Measurements from ENCODE around the gene RAB5IF. TPM values are rescaled to one million over a fixed set of nuclear protein-coding genes. Genes with fewer than 3 reads are reported as not detected.

The RAB5IF gene
- total and polyA plus RNA-seq, 2 of the 13 experiments (the other 11 are each of a cell fraction or from before 2014, with no cell fraction given): 261 to 305 TPM

DNA sequence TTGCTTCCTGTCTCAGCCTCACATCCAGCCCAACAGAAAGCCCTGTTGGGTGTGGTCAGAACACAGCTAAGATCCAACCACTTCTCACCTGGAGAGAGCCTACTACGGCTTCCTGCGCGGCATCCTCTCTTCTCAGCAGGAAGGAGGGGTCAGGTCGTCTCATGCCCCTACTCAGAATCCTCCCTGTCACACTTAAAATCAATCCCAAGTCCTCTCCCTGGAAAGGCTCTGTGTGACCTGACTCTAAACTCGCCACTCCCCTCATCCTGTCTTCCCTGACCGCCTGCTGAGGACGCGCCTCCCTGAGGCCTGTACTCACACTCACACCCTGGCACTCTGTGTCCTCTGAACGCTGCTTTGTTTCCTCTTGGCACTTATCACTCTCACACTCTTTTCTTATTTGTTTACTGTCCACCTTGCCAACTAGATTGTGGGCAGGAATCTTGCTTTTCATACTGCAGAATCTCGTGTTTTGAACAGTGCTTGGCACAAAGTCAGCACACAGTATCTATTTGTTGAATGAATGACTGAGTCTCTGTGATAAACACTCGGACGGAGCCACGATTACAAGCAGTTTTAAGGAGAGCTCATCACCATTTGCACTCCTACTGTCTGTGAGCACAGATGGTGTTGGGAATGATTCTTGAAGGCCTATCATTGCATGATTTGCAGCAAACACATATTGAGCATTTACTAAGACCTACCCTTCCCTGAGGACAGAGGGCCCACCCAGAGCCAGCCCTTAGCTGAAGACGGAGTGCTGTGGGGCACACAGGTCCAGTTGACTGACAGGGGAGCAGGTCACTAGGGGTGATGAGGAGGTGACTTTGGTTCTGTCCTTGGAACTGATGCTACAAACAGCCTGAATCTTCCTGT is 18.7 kb downstream of the RAB5IF start (continued):
- no peak for TF ChIP-seq BHLHE40 (IDR thresholded peaks at IDR 0.05; ENCODE audit: low read length)
- TF ChIP-seq, protein P1, sequence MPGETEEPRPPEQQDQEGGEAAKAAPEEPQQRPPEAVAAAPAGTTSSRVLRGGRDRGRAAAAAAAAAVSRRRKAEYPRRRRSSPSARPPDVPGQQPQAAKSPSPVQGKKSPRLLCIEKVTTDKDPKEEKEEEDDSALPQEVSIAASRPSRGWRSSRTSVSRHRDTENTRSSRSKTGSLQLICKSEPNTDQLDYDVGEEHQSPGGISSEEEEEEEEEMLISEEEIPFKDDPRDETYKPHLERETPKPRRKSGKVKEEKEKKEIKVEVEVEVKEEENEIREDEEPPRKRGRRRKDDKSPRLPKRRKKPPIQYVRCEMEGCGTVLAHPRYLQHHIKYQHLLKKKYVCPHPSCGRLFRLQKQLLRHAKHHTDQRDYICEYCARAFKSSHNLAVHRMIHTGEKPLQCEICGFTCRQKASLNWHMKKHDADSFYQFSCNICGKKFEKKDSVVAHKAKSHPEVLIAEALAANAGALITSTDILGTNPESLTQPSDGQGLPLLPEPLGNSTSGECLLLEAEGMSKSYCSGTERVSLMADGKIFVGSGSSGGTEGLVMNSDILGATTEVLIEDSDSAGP (CRISPR knock-in tag; IDR thresholded peaks at IDR 0.05; ENCODE audit: borderline replicate concordance): peak; percentile 43; the same call in 1 of the 2 replicates
- TF ChIP-seq, protein P2, sequence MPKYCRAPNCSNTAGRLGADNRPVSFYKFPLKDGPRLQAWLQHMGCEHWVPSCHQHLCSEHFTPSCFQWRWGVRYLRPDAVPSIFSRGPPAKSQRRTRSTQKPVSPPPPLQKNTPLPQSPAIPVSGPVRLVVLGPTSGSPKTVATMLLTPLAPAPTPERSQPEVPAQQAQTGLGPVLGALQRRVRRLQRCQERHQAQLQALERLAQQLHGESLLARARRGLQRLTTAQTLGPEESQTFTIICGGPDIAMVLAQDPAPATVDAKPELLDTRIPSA (CRISPR knock-in tag; IDR thresholded peaks at IDR 0.05; ENCODE audit: borderline replicate concordance): no peak
- TF ChIP-seq ZKSCAN8 (CRISPR knock-in tag; IDR thresholded peaks at IDR 0.05; ENCODE audit: borderline replicate concordance): no peak
- TF ChIP-seq ZNF660 (CRISPR knock-in tag; IDR thresholded peaks at IDR 0.05; ENCODE audit: borderline replicate concordance, low read depth): no peak
- TF ChIP-seq ZNF274 (CRISPR knock-in tag; IDR thresholded peaks at IDR 0.05): peak; percentile 69; the same call in 1 of the 2 replicates
- TF ChIP-seq SP4 (CRISPR knock-in tag; IDR thresholded peaks at IDR 0.05): peak; percentile 38; the same call in 1 of the 2 replicates
- no peak for TF ChIP-seq NCOA5 (CRISPR knock-in tag; IDR thresholded peaks at IDR 0.05)
- peak; percentile 41; the same call in 1 of the 2 replicates for TF ChIP-seq PPARG (CRISPR knock-in tag; conservative IDR thresholded peaks at IDR 0.05)
- TF ChIP-seq CCAR2 (optimal IDR thresholded peaks at IDR 0.05; ENCODE audit: low read depth, low read length): no peak
- no peak for TF ChIP-seq MED1 (CRISPR knock-in tag; IDR thresholded peaks at IDR 0.05)
- TF ChIP-seq PHF8 (CRISPR knock-in tag; IDR thresholded peaks at IDR 0.05): no peak; the same call in 1 of the 2 replicates
- TF ChIP-seq NR2F6 (IDR thresholded peaks at IDR 0.05): no peak
- peak; percentile 51; the same call in 1 of the 2 replicates for TF ChIP-seq NR2F6 (CRISPR knock-in tag; IDR thresholded peaks at IDR 0.05)
- no peak for TF ChIP-seq ZNF672 (CRISPR knock-in tag; IDR thresholded peaks at IDR 0.05)
- TF ChIP-seq, protein P3, sequence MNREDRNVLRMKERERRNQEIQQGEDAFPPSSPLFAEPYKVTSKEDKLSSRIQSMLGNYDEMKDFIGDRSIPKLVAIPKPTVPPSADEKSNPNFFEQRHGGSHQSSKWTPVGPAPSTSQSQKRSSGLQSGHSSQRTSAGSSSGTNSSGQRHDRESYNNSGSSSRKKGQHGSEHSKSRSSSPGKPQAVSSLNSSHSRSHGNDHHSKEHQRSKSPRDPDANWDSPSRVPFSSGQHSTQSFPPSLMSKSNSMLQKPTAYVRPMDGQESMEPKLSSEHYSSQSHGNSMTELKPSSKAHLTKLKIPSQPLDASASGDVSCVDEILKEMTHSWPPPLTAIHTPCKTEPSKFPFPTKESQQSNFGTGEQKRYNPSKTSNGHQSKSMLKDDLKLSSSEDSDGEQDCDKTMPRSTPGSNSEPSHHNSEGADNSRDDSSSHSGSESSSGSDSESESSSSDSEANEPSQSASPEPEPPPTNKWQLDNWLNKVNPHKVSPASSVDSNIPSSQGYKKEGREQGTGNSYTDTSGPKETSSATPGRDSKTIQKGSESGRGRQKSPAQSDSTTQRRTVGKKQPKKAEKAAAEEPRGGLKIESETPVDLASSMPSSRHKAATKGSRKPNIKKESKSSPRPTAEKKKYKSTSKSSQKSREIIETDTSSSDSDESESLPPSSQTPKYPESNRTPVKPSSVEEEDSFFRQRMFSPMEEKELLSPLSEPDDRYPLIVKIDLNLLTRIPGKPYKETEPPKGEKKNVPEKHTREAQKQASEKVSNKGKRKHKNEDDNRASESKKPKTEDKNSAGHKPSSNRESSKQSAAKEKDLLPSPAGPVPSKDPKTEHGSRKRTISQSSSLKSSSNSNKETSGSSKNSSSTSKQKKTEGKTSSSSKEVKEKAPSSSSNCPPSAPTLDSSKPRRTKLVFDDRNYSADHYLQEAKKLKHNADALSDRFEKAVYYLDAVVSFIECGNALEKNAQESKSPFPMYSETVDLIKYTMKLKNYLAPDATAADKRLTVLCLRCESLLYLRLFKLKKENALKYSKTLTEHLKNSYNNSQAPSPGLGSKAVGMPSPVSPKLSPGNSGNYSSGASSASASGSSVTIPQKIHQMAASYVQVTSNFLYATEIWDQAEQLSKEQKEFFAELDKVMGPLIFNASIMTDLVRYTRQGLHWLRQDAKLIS (CRISPR knock-in tag; IDR thresholded peaks at IDR 0.05): no peak; the same call in 1 of the 2 replicates
- TF ChIP-seq TGIF2 (CRISPR knock-in tag; IDR thresholded peaks at IDR 0.05): no peak
- TF ChIP-seq AHR (CRISPR knock-in tag; IDR thresholded peaks at IDR 0.05): 0 out of 2 replicates have a peak, but pooled peaks have one; percentile 33
- TF ChIP-seq ZNF256 (CRISPR knock-in tag; conservative IDR thresholded peaks at IDR 0.05): no peak
- no peak for TF ChIP-seq ZNF7 (CRISPR knock-in tag; IDR thresholded peaks at IDR 0.05)
- 0 out of 2 replicates have a peak, but pooled peaks have one; percentile 42 for TF ChIP-seq ZIK1 (CRISPR knock-in tag; IDR thresholded peaks at IDR 0.05; ENCODE audit: borderline replicate concordance, low read depth)

Measured in HepG2 (cell line).